HCT116 (cell line): ENCODE data around the gene TOMM40. TPM values are rescaled to one million over a fixed set of nuclear protein-coding genes. Genes with fewer than 3 reads are reported as not detected.
"Not testable (repeated sequence)": the region's sequence is repeated elsewhere in the genome, so short reads cannot be mapped to it uniquely, and the experiment has no call there.

Source experiments
- ATAC-seq: fragments of 200-7000 bp; cut with Tn5 transposase; 2 replicates; pipeline ENCODE4 v1.9.1; 2020; ENCODE audit warnings: mild to moderate bottlenecking, moderate library complexity
- BruUV-seq: library from RNA; stranded (reverse); fragments of 400-500 nt; replicated peaks from 2 replicates; lab custom pipeline; 2021; lab: Mats Ljungman, UMichigan
- CTCF ChIA-PET: fragments of 300-600 bp; sonication (Branson Sonifier 250); formaldehyde crosslinking; loops from one replicate; lab custom pipeline; 2021; ENCODE audit warnings: antibody characterized with exemption; lab: Charles Lee
- POLR2A ChIA-PET: fragments of 300-600, 350-600 bp; sonication (Branson Sonifier 250); formaldehyde crosslinking; loops from one replicate; lab custom pipeline; 2021; ENCODE audit warnings: antibody characterized with exemption; lab: Charles Lee
- RAD21 ChIA-PET, 2 experiments: fragments of 300-600 bp; sonication (Branson Sonifier 250); formaldehyde crosslinking; loops; one replicate each; lab custom pipeline; 2023; ENCODE audit warnings: low total read pairs in 2 of 2; ENCODE audit not compliant: uncharacterized antibody in 2 of 2, unreplicated experiment in 2 of 2, low non-redundant PET in 1 of 2; lab: Charles Lee
- DNase-seq: peaks from one replicate; pipeline ENCODE4 v3.0.0-alpha.2; 2010; ENCODE audit warnings: low read depth, low spot score
- H2AFZ ChIP-seq: fragments of 200-600 bp; shearing (Covaris generic), sonication (generic); 2 replicates; pipeline ENCODE4 v1.6.1; 2017; ENCODE audit warnings: low read depth, mixed run types, mixed read lengths, antibody characterized with exemption, low read length; ENCODE audit not compliant: poor library complexity, severe bottlenecking
- H3K27ac ChIP-seq: 2 replicates; pipeline ENCODE4 v1.5.1; 2012; ENCODE audit warnings: low read depth, low read length
- H3K27me3 ChIP-seq: fragments of 200-600 bp; sonication (generic); 2 replicates; pipeline ENCODE4 v1.6.1; 2016; ENCODE audit warnings: mixed run types, low read length, mixed read lengths; ENCODE audit not compliant: insufficient read depth
- H3K36me3 ChIP-seq, 2 experiments: fragments of 200-500 bp in 1 of 2; fragments of 200-600 bp in 1 of 2; sonication (Bioruptor generic) in 1 of 2; sonication (generic) in 1 of 2; 2 replicates each; pipeline versions ENCODE4 v1.5.1 to v1.6.1; 2014 to 2016; ENCODE audit warnings: low read length in 2 of 2, inconsistent platforms in 1 of 2, mixed read lengths in 1 of 2, mixed run types in 1 of 2; ENCODE audit not compliant: insufficient read depth in 2 of 2, control insufficient read depth in 1 of 2
- H3K4me1 ChIP-seq, 2 experiments: fragments of 200-600 bp in 1 of 2; sonication (generic) in 1 of 2; 2 replicates each; pipeline versions ENCODE4 v1.5.1 to v1.6.1; 2012 to 2017; ENCODE audit warnings: low read length in 2 of 2, inconsistent platforms in 1 of 2, mild to moderate bottlenecking in 1 of 2, mixed read lengths in 1 of 2, mixed run types in 1 of 2, moderate library complexity in 1 of 2; ENCODE audit not compliant: insufficient read depth in 2 of 2, control insufficient read depth in 1 of 2
- H3K4me2 ChIP-seq: fragments of 200-600 bp; sonication (generic); 2 replicates; pipeline ENCODE4 v1.6.1; 2017; ENCODE audit warnings: mixed run types, low read length, mixed read lengths
- H3K4me3 ChIP-seq, 2 experiments: fragments of 200-600 bp in 1 of 2; sonication (generic) in 1 of 2; replicated peaks in 1 of 2; 2 replicates each; pipeline ENCODE4 v1.5.1; 2011 to 2016; ENCODE audit warnings: low read length in 2 of 2, control low read depth in 1 of 2, low read depth in 1 of 2, mild to moderate bottlenecking in 1 of 2, mixed read lengths in 1 of 2, mixed run types in 1 of 2
- H3K79me2 ChIP-seq: fragments of 200-600 bp; sonication (generic); 2 replicates; pipeline ENCODE4 v1.6.1; 2017; ENCODE audit warnings: mild to moderate bottlenecking, mixed run types, low read length, moderate library complexity, mixed read lengths; ENCODE audit not compliant: insufficient read depth
- H3K9ac ChIP-seq: fragments of 200-600 bp; sonication (generic); 2 replicates; pipeline ENCODE4 v1.6.1; 2016; ENCODE audit warnings: low read length, mixed read lengths
- H3K9me2 ChIP-seq: fragments of 200-600 bp; sonication (generic), shearing (Covaris generic); 2 replicates; pipeline ENCODE4 v1.6.1; 2017; ENCODE audit warnings: mixed run types, mild to moderate bottlenecking, moderate library complexity; ENCODE audit not compliant: insufficient read depth
- H3K9me3 ChIP-seq, 2 experiments: fragments of 200-500 bp in 1 of 2; fragments of 200-600 bp in 1 of 2; sonication (Bioruptor generic) in 1 of 2; sonication (generic) in 1 of 2; 2 replicates each; pipeline ENCODE4 v1.6.1; 2014 to 2017; ENCODE audit warnings: low read length in 2 of 2, mixed read lengths in 2 of 2, inconsistent platforms in 1 of 2, low read depth in 1 of 2, mild to moderate bottlenecking in 1 of 2, mixed run types in 1 of 2, moderate library complexity in 1 of 2; ENCODE audit not compliant: control insufficient read depth in 1 of 2, insufficient read depth in 1 of 2
- H4K20me1 ChIP-seq: fragments of 200-600 bp; sonication (generic), shearing (Covaris generic); 2 replicates; pipeline ENCODE4 v1.6.1; 2017; ENCODE audit warnings: mixed run types, mild to moderate bottlenecking, moderate library complexity; ENCODE audit not compliant: insufficient read depth
- ATF3 ChIP-seq: IDR thresholded peaks from 2 replicates; pipeline ENCODE4 v1.6.1; 2012
- CBX3 ChIP-seq: IDR thresholded peaks from 2 replicates; pipeline ENCODE4 v1.6.1; 2012; ENCODE audit warnings: low read depth
- CEBPB ChIP-seq: IDR thresholded peaks from 2 replicates; pipeline ENCODE4 v1.6.1; 2012; ENCODE audit warnings: low read depth
- CTCF ChIP-seq, 3 experiments: fragments of 200-600 bp in 1 of 3; sonication (generic) in 1 of 3; IDR thresholded peaks in 2 of 3; conservative IDR thresholded peaks in 1 of 3; 2 replicates each; pipeline ENCODE4 v1.5.1; 2012 to 2017; ENCODE audit warnings: low read depth in 2 of 3, low read length in 2 of 3, antibody characterized with exemption in 1 of 3, borderline replicate concordance in 1 of 3, control low read depth in 1 of 3, mild to moderate bottlenecking in 1 of 3, mixed read lengths in 1 of 3, mixed run types in 1 of 3, moderate library complexity in 1 of 3; ENCODE audit not compliant: insufficient read depth in 1 of 3
- ELF1 ChIP-seq: IDR thresholded peaks from 2 replicates; pipeline ENCODE4 v1.6.1; 2012; ENCODE audit warnings: low read depth, borderline replicate concordance
- EZH2 ChIP-seq: fragments of 200-600 bp; sonication (generic); IDR thresholded peaks from 2 replicates; pipeline ENCODE4 v1.6.1; 2017; ENCODE audit warnings: antibody characterized with exemption, mixed run types
- EZH2phosphoT487 ChIP-seq: fragments of 200-600 bp; IDR thresholded peaks from 2 replicates; pipeline ENCODE4 v1.6.1; 2018; ENCODE audit warnings: antibody characterized with exemption, borderline replicate concordance
- FOSL1 ChIP-seq: IDR thresholded peaks from 2 replicates; pipeline ENCODE4 v1.6.1; 2012; ENCODE audit warnings: low read depth
- JUND ChIP-seq: IDR thresholded peaks from 2 replicates; pipeline ENCODE4 v1.6.1; 2012
- POLR2A ChIP-seq: IDR thresholded peaks from 2 replicates; pipeline ENCODE4 v1.7.0; 2011; ENCODE audit warnings: borderline replicate concordance; ENCODE audit not compliant: insufficient read depth, insufficient read length; ENCODE audit errors: extremely low read depth
- SIN3A ChIP-seq: IDR thresholded peaks from 2 replicates; pipeline ENCODE4 v1.6.1; 2012; ENCODE audit warnings: low read depth
- SRF ChIP-seq: IDR thresholded peaks from 2 replicates; pipeline ENCODE4 v1.6.1; 2012; ENCODE audit warnings: low read depth
- TCF7L2 ChIP-seq: IDR thresholded peaks from 2 replicates; pipeline ENCODE4 v1.7.0; 2011; ENCODE audit warnings: borderline replicate concordance, inconsistent platforms; ENCODE audit not compliant: insufficient read depth, insufficient read length; ENCODE audit errors: extremely low read depth
- YY1 ChIP-seq: IDR thresholded peaks from 2 replicates; pipeline ENCODE4 v1.6.1; 2011; ENCODE audit warnings: low read length, low read depth, moderate library complexity, mild to moderate bottlenecking; ENCODE audit not compliant: insufficient replicate concordance; ENCODE audit errors: extremely low read depth
- ZFX ChIP-seq: fragments of 450-650 bp; IDR thresholded peaks from 2 replicates; pipeline ENCODE4 v1.6.1; 2017
- intact Hi-C: fragments of 100-400 bp; cut with micrococcal nuclease; formaldehyde crosslinking; loops from 2 replicates; pipeline ENCODE4 v1.10.0; 2022
- total RNA-seq: library from RNA; stranded (reverse); gene quantifications from one replicate; pipeline ENCODE4 v1.2.1, GENCODE V29; 2021; ENCODE audit not compliant: unreplicated experiment

The TOMM40 gene
- total RNA-seq, 1 experiment from 2014 or later, result 178 TPM

- Histone ChIP-seq H3K79me2 (peaks cover 63% of the 10 kb centered on the region), H3K4me1 (peaks cover 11 to 17% of the 10 kb centered on the region in 2 experiments)
- H4K20me1 ChIP-seq, H3K4me2 ChIP-seq, CTCF ChIA-PET, RAD21 ChIA-PET, H3K9me3 ChIP-seq, ATAC-seq, DNase-seq, POLR2A ChIA-PET, H3K36me3 ChIP-seq, H2AFZ ChIP-seq, H3K4me3 ChIP-seq, H3K9ac ChIP-seq, H3K27ac ChIP-seq, intact Hi-C loops, H3K27me3 ChIP-seq, BruUV-seq, H3K9me2 ChIP-seq: not testable (repeated sequence)
Measured at GRCh38 chr19:44861576-44861975, 29.5 kb upstream of the TOMM40 start.

- H2AFZ ChIP-seq, result no peak overlapping the region
- no peaks in the 10 kb centered on the region for H4K20me1 ChIP-seq
- H3K4me2 ChIP-seq, result no peak overlapping the region
- POLR2A ChIA-PET, result no interaction called here
- peaks cover 41% of the 10 kb centered on the region for H3K79me2 ChIP-seq
- no peaks in the 10 kb centered on the region for H3K9me3 ChIP-seq
- RAD21 ChIA-PET, result no interaction called here
- CTCF ChIA-PET, result no interaction called here
- BruUV-seq, result no TSS peak
- no peak overlapping the region for H3K9ac ChIP-seq
- H3K27ac ChIP-seq, result no peak overlapping the region
- peaks cover 2 to 6% of the 10 kb centered on the region in 2 experiments; a peak in 2 of 4 replicates for H3K36me3 ChIP-seq
- no peak for ATAC-seq
- no peaks in the 10 kb centered on the region for H3K27me3 ChIP-seq
- TF ChIP-seq CBX3, result no peak
- no peak for TF ChIP-seq CEBPB
- no peak for TF ChIP-seq YY1
- no peak for TF ChIP-seq POLR2A
- TF ChIP-seq SRF, result no peak
- no peak for TF ChIP-seq EZH2phosphoT487
- no peak for TF ChIP-seq ELF1
- no peak for TF ChIP-seq ATF3
- TF ChIP-seq SIN3A, result no peak
- no peak for TF ChIP-seq TCF7L2
- no peak for TF ChIP-seq ZFX
- TF ChIP-seq CTCF (IDR thresholded peaks at IDR 0.05 in 2 of 3, conservative IDR thresholded peaks at IDR 0.05 in 1 of 3; ENCODE audit: borderline replicate concordance in 1 of 3, insufficient read depth in 1 of 3, low read depth in 2 of 3, low read length in 2 of 3), result no peak
- no peak for TF ChIP-seq FOSL1
- TF ChIP-seq EZH2, result no peak
- no peak for TF ChIP-seq JUND
- TF ChIP-seq, all 23 proteins: peak for 0
- intact Hi-C loops, result no loop called here
- H3K4me1 ChIP-seq, result peaks cover 17 to 36% of the 10 kb centered on the region in 2 experiments
- no peak overlapping the region for H3K4me3 ChIP-seq
- no peaks in the 10 kb centered on the region for H3K9me2 ChIP-seq
- DNase-seq, result no peak
Measured at GRCh38 chr19:44863990-44864389, 27.1 kb upstream of the TOMM40 start.
